Ovary (tissue), 9 donors: ENCODE results near the gene TRMT61A. TPM values are rescaled to one million over a fixed set of nuclear protein-coding genes. Genes with fewer than 3 reads are reported as not detected.
A peak's percentile ranks its signal among the peaks of the same experiment; 100 is the strongest.

ENCODE experiments used
- DNase-seq, 5 donors: peaks; one replicate each; pipeline ENCODE4 v3.0.0-alpha.2; 2019 to 2020
- H3K27ac ChIP-seq, 2 donors: fragments of 200-600 bp; one replicate each; pipeline versions ENCODE4 v1.5.1 to v1.8.0; 2019 to 2022
- H3K27me3 ChIP-seq: fragments of 200-600 bp; one replicate; pipeline ENCODE4 v1.8.0; 2022
- H3K36me3 ChIP-seq: fragments of 200-600 bp; sonication (generic); one replicate; pipeline ENCODE4 v1.5.1; 2019
- H3K4me1 ChIP-seq: one replicate; pipeline ENCODE4 v1.8.1; 2013; ENCODE audit warnings: mild to moderate bottlenecking, moderate library complexity; ENCODE audit not compliant: insufficient read depth
- H3K4me3 ChIP-seq: fragments of 200-600 bp; sonication (generic); one replicate; pipeline ENCODE4 v1.5.1; 2017
- H3K9me3 ChIP-seq, 2 donors: fragments of 200-600 bp in 1 of 2; sonication (generic) in 1 of 2; one replicate each; pipeline versions ENCODE4 v1.5.1 to v1.8.1; 2013 to 2019; ENCODE audit warnings: mild to moderate bottlenecking in 1 of 2, moderate library complexity in 1 of 2
- EP300 ChIP-seq: sonication (generic); formaldehyde crosslinking; IDR thresholded peaks from one replicate; pipeline ENCODE4 v1.6.1; 2017; ENCODE audit warnings: antibody characterized with exemption
- POLR2A ChIP-seq: fragments of 450-650 bp; IDR thresholded peaks from one replicate; pipeline ENCODE4 v1.6.1; 2017; ENCODE audit warnings: antibody characterized with exemption, mild to moderate bottlenecking, moderate library complexity
- whole genome bisulfite sequencing, 3 donors: extraction: QIAGEN DNeasy Blood & Tissue Kit in 1 of 3; methylation state at CpG; one replicate each; pipeline versions ENCODE4 v1.1.5 to v1.1.7; 2013 to 2017; 5-methylcytosine and 5-hydroxymethylcytosine counted together
- intact Hi-C, 4 donors: fragments of 100-400 bp; cut with DNase I; formaldehyde crosslinking; loops; one replicate each; pipeline versions ENCODE4 v1.11.0 to v1.15.1; 2022 to 2023
- polyA plus RNA-seq, 2 donors: library from polyadenylated mRNA; stranded (reverse); fragments of 200-250 nt in 1 of 2; fragments of 350-450 nt in 1 of 2; fragmentation: Illumina TruSeq in 1 of 2; extraction: RNeasy Lipid Tissue Mini Kit (QIAGEN cat#74804) in 1 of 2; gene quantifications; one replicate each; pipeline ENCODE4 v1.2.3, GENCODE V29; 2013 to 2014
- total RNA-seq, 7 donors: library from RNA; depleted of rRNA in 2 of 7; stranded (reverse); fragments of >200 nt in 2 of 7; fragmentation: NEBNext Ultra II Directional in 3 of 7; extraction: Animal tissue kit (Norgen Biotek cat#: 25700) in 3 of 7; gene quantifications; one replicate each; pipeline versions ENCODE4 v1.1.0 to v1.2.4, GENCODE V29; 2016 to 2023
- TF ChIP-seq, protein P1 (sequence below), 3 donors: fragments of 450-650 bp in 2 of 3; fragments of 200-600 bp in 1 of 3; IDR thresholded peaks; one replicate each; pipeline versions ENCODE4 v1.5.1 to v1.8.0; 2016 to 2022; ENCODE audit warnings: antibody characterized with exemption in 3 of 3, mild to moderate bottlenecking in 1 of 3
- donor health status: DM: no; HTN: no; CAD: no; lungs with moderate emphysema.
- donor health status: DM: no; HTN: no; CAD: no.
- donor health status: Bipolar disorder and iron deficiency.
- donor health status: DM: yes; HTN: yes; CAD: no.
- donor health status: DM: no; HTN: no; CAD: no.
- donor health status: DM: yes; HTN: yes; CAD: no.

The TRMT61A gene
- total and polyA plus RNA-seq, 9 donors = 0.62 to 20.9 (median 12.8) TPM

DNA sequence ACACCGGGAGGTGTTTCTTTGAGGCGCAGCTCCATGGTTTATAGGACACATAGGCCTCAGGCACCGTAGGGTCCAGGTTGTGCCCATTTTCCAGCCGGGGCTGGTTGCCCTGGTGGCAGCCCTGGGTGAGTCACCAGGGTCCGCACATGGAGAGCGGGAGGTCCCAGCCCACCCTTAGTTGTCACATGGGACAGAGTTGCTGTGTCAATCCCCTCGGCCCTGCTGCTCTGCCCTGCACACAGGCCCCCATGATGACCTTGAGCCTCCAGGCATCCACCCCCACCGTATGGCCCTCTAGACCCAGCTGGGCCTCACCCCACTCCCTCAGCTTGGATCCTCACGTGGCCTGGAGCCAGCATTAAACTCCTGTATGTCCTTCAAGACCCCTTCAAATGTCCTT lies 7.7 kb downstream of the TRMT61A start:
- intact Hi-C loops = no loop called here
- TF ChIP-seq, protein P1, sequence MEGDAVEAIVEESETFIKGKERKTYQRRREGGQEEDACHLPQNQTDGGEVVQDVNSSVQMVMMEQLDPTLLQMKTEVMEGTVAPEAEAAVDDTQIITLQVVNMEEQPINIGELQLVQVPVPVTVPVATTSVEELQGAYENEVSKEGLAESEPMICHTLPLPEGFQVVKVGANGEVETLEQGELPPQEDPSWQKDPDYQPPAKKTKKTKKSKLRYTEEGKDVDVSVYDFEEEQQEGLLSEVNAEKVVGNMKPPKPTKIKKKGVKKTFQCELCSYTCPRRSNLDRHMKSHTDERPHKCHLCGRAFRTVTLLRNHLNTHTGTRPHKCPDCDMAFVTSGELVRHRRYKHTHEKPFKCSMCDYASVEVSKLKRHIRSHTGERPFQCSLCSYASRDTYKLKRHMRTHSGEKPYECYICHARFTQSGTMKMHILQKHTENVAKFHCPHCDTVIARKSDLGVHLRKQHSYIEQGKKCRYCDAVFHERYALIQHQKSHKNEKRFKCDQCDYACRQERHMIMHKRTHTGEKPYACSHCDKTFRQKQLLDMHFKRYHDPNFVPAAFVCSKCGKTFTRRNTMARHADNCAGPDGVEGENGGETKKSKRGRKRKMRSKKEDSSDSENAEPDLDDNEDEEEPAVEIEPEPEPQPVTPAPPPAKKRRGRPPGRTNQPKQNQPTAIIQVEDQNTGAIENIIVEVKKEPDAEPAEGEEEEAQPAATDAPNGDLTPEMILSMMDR (IDR thresholded peaks at IDR 0.05) = no peak
- TF ChIP-seq POLR2A (no peak), EP300 (no peak)
- 57 to 71% (median 68%) methylated on average over 9 of the region's 9 CpGs for WGBS, 3 donors
- peak in 1 of 5 donors; percentile 24 for DNase-seq
- Histone ChIP-seq H3K36me3 (no peaks in the 10 kb centered on the region), H3K27me3 (no peaks in the 10 kb centered on the region), H3K4me3 (no peak overlapping the region), H3K4me1 (peaks cover 5% of the 10 kb centered on the region), H3K27ac (no peak overlapping the region), H3K9me3 (no peaks in the 10 kb centered on the region)

DNA sequence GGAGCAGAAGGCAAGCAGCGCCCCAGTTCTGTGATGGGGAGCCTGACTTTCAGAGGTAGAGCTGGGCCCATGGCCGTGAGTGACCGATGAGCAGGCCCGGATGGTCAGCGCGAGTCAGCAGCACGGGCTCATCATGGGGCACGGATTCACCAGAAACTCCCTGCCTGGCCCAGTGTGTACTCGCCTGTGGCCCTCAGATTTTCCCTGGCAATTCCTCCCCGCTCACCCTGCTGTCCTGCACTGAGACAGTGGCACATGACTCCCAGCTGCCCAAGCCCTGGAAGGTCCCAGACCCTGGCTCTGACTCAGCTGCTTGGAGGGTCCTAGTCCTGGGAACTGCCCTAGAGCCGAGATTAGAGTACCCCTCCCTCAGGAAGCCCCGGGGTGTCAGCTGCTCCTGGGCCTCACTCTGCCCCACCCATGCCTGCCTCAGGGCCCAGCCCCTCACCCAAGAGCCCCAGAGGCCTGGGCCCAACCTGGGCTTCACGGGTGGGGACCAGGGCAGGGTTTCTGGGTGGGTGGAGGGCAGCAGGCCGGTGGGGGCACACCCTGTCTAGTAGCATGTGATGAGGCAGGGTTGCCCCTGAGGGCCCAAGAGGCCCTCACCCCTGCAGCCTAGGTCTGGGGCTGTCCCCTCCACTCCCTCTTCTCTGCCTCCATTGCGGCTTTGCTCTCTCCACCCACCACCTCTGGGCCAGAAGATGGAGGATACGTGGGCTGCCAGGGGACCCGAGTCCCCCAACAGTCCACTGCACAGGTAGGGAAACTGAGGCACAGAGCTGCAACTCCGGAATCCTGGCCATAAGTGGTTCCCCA lies 8.4 kb downstream of the TRMT61A start:
- H3K4me1 ChIP-seq = peaks cover 8% of the 10 kb centered on the region
- DNase-seq = peak in 2 of 5 donors; percentile 29 to 40
- WGBS, 3 donors = 69 to 70% (median 69%) methylated on average over 18 of the region's 18 CpGs
- intact Hi-C loops = no loop called here
- no peak overlapping the region for H3K4me3 ChIP-seq
- TF ChIP-seq, protein P1 (IDR thresholded peaks at IDR 0.05) = no peak
- TF ChIP-seq POLR2A = no peak
- TF ChIP-seq EP300 = no peak
- peak overlapping the region in 1 of 2 donors; percentile 38 for H3K27ac ChIP-seq
- H3K9me3 ChIP-seq = no peaks in the 10 kb centered on the region
- H3K36me3 ChIP-seq = no peaks in the 10 kb centered on the region
- no peaks in the 10 kb centered on the region for H3K27me3 ChIP-seq

DNA sequence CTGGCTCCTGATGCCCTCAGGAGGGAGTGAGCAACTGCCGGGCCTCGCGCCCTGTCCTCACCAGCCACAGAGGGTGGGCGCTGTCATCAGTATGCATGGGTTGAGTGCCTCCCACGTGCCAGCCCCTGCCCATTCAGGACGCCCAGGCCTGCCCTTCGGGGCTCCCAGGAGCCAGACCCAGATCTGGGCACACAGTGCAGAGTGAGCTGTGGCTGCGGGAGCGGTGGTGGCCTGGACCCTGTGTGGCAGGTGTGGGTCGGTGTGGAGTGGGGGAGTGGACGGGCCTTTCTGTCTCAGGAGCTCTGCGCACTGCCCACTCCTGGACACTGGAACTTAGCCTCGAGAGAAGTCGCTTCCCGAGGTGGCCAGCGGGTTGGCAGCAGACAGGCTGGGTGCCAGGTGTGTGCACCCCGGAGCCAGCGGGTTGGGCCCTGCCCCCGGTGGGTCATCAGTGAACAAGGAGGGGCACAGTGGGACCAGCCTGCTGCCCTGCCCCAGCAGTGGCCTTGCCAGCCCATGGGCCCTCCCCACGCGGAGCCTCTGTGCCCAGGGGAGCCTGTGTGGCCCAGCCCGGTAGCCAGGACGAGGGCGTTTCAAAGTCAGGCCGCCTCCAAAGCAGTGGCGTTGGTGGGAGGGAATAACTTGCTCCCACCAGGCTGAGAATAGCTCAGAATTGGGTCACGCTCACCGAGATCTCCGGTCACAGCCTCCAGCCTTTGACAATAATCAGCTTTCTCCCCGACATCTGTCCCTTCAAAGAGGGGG lies 9.5 kb downstream of the TRMT61A start:
- 32 to 35% (median 33%) methylated on average over 23 to 30 of the region's 30 CpGs for WGBS, 3 donors
- intact Hi-C loops = no loop called here
- DNase-seq = peak in 2 of 5 donors; percentile 42 to 58
- H3K9me3 ChIP-seq = no peaks in the 10 kb centered on the region
- no peaks in the 10 kb centered on the region for H3K27me3 ChIP-seq
- H3K4me1 ChIP-seq = peaks cover 17% of the 10 kb centered on the region
- H3K36me3 ChIP-seq = no peaks in the 10 kb centered on the region
- no peak overlapping the region for H3K4me3 ChIP-seq
- H3K27ac ChIP-seq = peak overlapping the region in 1 of 2 donors; percentile 64
- no peak for TF ChIP-seq EP300

DNA sequence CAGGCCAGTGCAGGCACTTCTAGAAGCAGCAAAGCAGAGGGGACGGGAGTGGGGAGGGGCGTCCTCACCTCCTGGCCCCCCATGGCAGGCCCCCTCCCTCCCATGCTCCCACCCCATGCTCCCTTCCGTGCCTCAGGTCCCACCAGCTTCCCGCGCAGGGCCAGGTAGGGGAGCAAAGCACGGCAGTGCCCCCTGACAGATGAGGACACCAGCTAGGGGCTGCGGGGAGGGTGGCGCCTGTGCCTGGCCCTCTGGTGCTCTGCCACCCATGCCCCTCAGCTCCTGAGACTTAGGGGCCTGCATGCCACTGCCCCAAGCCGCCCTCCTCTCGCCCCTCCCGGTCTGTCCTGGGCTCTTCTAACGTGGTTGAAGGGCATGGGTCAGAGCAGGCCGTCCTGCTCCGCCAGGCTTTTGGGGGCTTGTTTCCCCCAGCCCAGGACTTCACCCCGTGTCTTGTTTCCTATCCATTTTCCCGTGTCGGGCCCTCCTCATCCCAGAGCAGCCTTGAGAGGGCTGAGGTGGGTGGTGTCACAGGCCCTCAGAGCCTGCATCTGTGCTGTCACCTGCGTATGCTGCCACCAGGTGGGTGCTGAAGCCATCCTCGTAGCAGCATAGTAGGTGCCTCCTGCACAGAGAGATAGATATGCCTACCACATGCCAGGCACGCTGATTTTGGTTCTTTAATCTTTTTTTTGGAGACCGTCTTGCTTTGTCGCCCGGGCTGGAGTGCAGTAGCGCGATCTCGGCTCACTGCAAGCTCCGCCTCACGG lies 10.2 kb downstream of the TRMT61A start:
- Histone ChIP-seq H3K27me3 (no peaks in the 10 kb centered on the region), H3K4me1 (peaks cover 25% of the 10 kb centered on the region), H3K36me3 (no peaks in the 10 kb centered on the region), H3K9me3 (no peaks in the 10 kb centered on the region), H3K4me3 (no peak overlapping the region), H3K27ac (peak overlapping the region in 1 of 2 donors; percentile 64)
- TF ChIP-seq, protein P1 (IDR thresholded peaks at IDR 0.05) = no peak
- TF ChIP-seq EP300 = no peak
- TF ChIP-seq POLR2A = no peak
- 56 to 67% (median 62%) methylated on average over 28 of the region's 28 CpGs for whole genome bisulfite sequencing, 3 donors
- intact Hi-C loops = no loop called here
- DNase-seq = peak in 1 of 5 donors; percentile 32
